HepG2 (cell line): ENCODE measurements around the gene SEC63. TPM values are rescaled to one million over a fixed set of nuclear protein-coding genes. Genes with fewer than 3 reads are reported as not detected.

Experiments used
- ATAC-seq: fragments of 200-7000 bp; cut with Tn5 transposase; 3 replicates; pipeline ENCODE4 v1.9.1; 2020; ENCODE audit warnings: mild to moderate bottlenecking, moderate library complexity
- BruUV-seq: library from RNA; stranded (reverse); fragments of 400-500 nt; replicated peaks from 2 replicates; lab custom pipeline; 2021; lab: Mats Ljungman, UMichigan
- CTCF ChIA-PET: fragments of 300-600 bp; formaldehyde crosslinking; extraction: SDS; loops from one replicate; lab custom pipeline; 2021; ENCODE audit warnings: low total read pairs, inconsistent platforms, low intra/inter-chr PET ratio; lab: Yijun Ruan, JAX
- POLR2A ChIA-PET: fragments of 350-600 bp; sonication (Branson Sonifier 250); formaldehyde crosslinking; loops from one replicate; lab custom pipeline; 2020; ENCODE audit warnings: antibody characterized with exemption, inconsistent platforms; lab: Yijun Ruan, JAX
- DNase-seq: peaks from one replicate; pipeline ENCODE4 v3.0.0-alpha.2; 2015; ENCODE audit warnings: low spot score
- FAIRE-seq: peaks from 3 replicates; lab custom pipeline; 2011; peaks lifted over from hg19 to GRCh38; lab: Jason Lieb, UNC
- H2AFZ ChIP-seq: one replicate; pipeline ENCODE4 v1.6.1; 2011; ENCODE audit warnings: low read length, inconsistent platforms
- H3K27ac ChIP-seq: fragments of 300-600 bp; 3 replicates; pipeline ENCODE4 v1.8.0; 2011; ENCODE audit warnings: mixed run types, mild to moderate bottlenecking, mixed read lengths, low read length, inconsistent platforms; ENCODE audit not compliant: insufficient read depth; ENCODE audit errors: extremely low read length
- H3K27me3 ChIP-seq, 2 experiments: fragments of 200-600 bp in 1 of 2; 2 replicates in 1 of 2; 3 replicates in 1 of 2; pipeline versions ENCODE4 v1.6.0 to v1.8.0; 2011; ENCODE audit warnings: low read length in 2 of 2, mild to moderate bottlenecking in 2 of 2, moderate library complexity in 2 of 2, inconsistent platforms in 1 of 2; ENCODE audit not compliant: insufficient read depth in 2 of 2, control insufficient read depth in 1 of 2
- H3K36me3 ChIP-seq, 2 experiments: fragments of 200-600 bp in 1 of 2; replicated peaks in 1 of 2; 2 replicates in 1 of 2; 3 replicates in 1 of 2; pipeline versions ENCODE4 v1.5.1 to v1.8.0; 2011; ENCODE audit warnings: low read length in 2 of 2, inconsistent platforms in 1 of 2; ENCODE audit not compliant: insufficient read depth in 2 of 2, control insufficient read depth in 1 of 2
- H3K4me1 ChIP-seq: 2 replicates; pipeline ENCODE4 v1.5.1; 2012; ENCODE audit warnings: low read length, inconsistent platforms; ENCODE audit not compliant: insufficient read depth
- H3K4me2 ChIP-seq: 2 replicates; pipeline ENCODE4 v1.6.0; 2011; ENCODE audit warnings: low read depth, low read length, inconsistent platforms
- H3K4me3 ChIP-seq, 3 experiments: fragments of 200-600 bp in 1 of 3; sonication (generic), shearing (Covaris generic) in 1 of 3; replicated peaks in 1 of 3; 2 replicates each; pipeline ENCODE4 v1.5.1; 2011 to 2016; ENCODE audit warnings: low read length in 3 of 3, inconsistent platforms in 2 of 3, low read depth in 2 of 3, mild to moderate bottlenecking in 2 of 3, control low read depth in 1 of 3, mixed read lengths in 1 of 3; ENCODE audit not compliant: insufficient read depth in 1 of 3
- H3K79me2 ChIP-seq: one replicate; pipeline ENCODE4 v1.6.1; 2011; ENCODE audit warnings: low read length, inconsistent platforms; ENCODE audit not compliant: insufficient read depth
- H3K9ac ChIP-seq: 2 replicates; pipeline ENCODE4 v1.6.0; 2011; ENCODE audit warnings: mild to moderate bottlenecking, low read depth, low read length, inconsistent platforms; ENCODE audit not compliant: insufficient read depth
- H3K9me3 ChIP-seq: 2 replicates; pipeline ENCODE4 v1.5.1; 2012; ENCODE audit warnings: mild to moderate bottlenecking, low read length
- H4K20me1 ChIP-seq: 2 replicates; pipeline ENCODE4 v1.6.0; 2011; ENCODE audit warnings: inconsistent platforms, mild to moderate bottlenecking, low read length, moderate library complexity; ENCODE audit not compliant: insufficient read depth
- KIAA2018 ChIP-seq: sonication (generic); formaldehyde crosslinking; IDR thresholded peaks from 2 replicates; pipeline ENCODE4 v1.5.0; 2020; ENCODE audit warnings: mild to moderate bottlenecking, missing genetic modification reagents, borderline replicate concordance
- THYN1 ChIP-seq: sonication (generic); formaldehyde crosslinking; IDR thresholded peaks from 2 replicates; pipeline ENCODE4 v1.8.1; 2023; ENCODE audit warnings: low read depth, mild to moderate bottlenecking, moderate library complexity, missing genetic modification reagents, borderline replicate concordance
- ZNF333 ChIP-seq: sonication (generic); formaldehyde crosslinking; IDR thresholded peaks from 2 replicates; pipeline ENCODE4 v1.4.0; 2020; ENCODE audit warnings: mild to moderate bottlenecking, missing genetic modification reagents, borderline replicate concordance
- ZNF501 ChIP-seq: sonication (generic); formaldehyde crosslinking; IDR thresholded peaks from 2 replicates; pipeline ENCODE4 v1.5.1; 2020; ENCODE audit warnings: mild to moderate bottlenecking, moderate library complexity, missing genetic modification reagents
- WGBS: methylation state at CpG from one replicate; pipeline ENCODE4 v1.1.6; 2017; ENCODE audit warnings: low lambda C conversion rate; 5-methylcytosine and 5-hydroxymethylcytosine counted together
- in situ Hi-C: cut with HindIII; loops from 2 replicates; pipeline ENCODE4 v1.10.0; 2017; ENCODE audit warnings: low pct_unique_long_range_greater_than_20kb; ENCODE audit not compliant: extremely low pct_ligation_motif_present
- intact Hi-C: fragments of 100-400 bp; cut with micrococcal nuclease; formaldehyde crosslinking; loops from one replicate; pipeline ENCODE4 v1.10.0; 2022; ENCODE audit not compliant: unreplicated experiment
- polyA plus RNA-seq, 8 experiments: library from polyadenylated mRNA; depleted of rRNA in 3 of 8; stranded (reverse) in 7 of 8; unstranded in 1 of 8; fragments of >200 nt; fragmentation: Illumina TruSeq in 4 of 8; extraction: Trizol in 4 of 8; gene quantifications; 2 replicates each; pipeline versions ENCODE4 v1.2.1 to v1.2.3, GENCODE V29; 2011 to 2016; ENCODE audit warnings: low read depth in 4 of 8, missing spikeins in 1 of 8, mixed read lengths in 1 of 8; ENCODE audit not compliant: insufficient read depth in 1 of 8
- total RNA-seq, 5 experiments: library from RNA; depleted of rRNA; stranded (reverse); fragments of >200 nt; fragmentation: Illumina TruSeq; extraction: Trizol; gene quantifications; 2 replicates each; pipeline ENCODE4 v1.2.3, GENCODE V29; 2016; ENCODE audit warnings: low read depth in 1 of 5

Gene SEC63
- total and polyA plus RNA-seq, 2 of the 13 experiments (the other 11 are each of a cell fraction or from before 2014, with no cell fraction given) = 20.2 to 45.9 TPM

- TF ChIP-seq ZNF501 = no peak
- no peak for TF ChIP-seq THYN1 (CRISPR knock-in tag)
- TF ChIP-seq KIAA2018 (CRISPR knock-in tag) = no peak
- TF ChIP-seq ZNF333 = no peak
- H2AFZ ChIP-seq = no peak overlapping the region
- H4K20me1 ChIP-seq = peaks cover 39% of the 10 kb centered on the region
- DNase-seq (no peak), FAIRE-seq (no peak), ATAC-seq (no peak)
- 72% methylated on average over 4 of the region's 4 CpGs for WGBS
- H3K36me3 ChIP-seq = peaks cover 0 to 10% of the 10 kb centered on the region in 2 experiments; a peak in 1 of 5 replicates
- peaks cover 53% of the 10 kb centered on the region for H3K4me1 ChIP-seq
- CTCF ChIA-PET = no interaction called here
- H3K4me2 ChIP-seq = no peak overlapping the region
- no peak overlapping the region for H3K9ac ChIP-seq
- intact Hi-C loops = no loop called here
- BruUV-seq = no TSS peak
- POLR2A ChIA-PET = no interaction called here
- peaks cover 89% of the 10 kb centered on the region for H3K79me2 ChIP-seq
- H3K27ac ChIP-seq = no peak overlapping the region
- in situ Hi-C loops = no loop called here
- no peaks in the 10 kb centered on the region for H3K27me3 ChIP-seq
- H3K9me3 ChIP-seq = no peaks in the 10 kb centered on the region
- H3K4me3 ChIP-seq = no peak overlapping the region
These were observed 15.9 kb downstream of the SEC63 start for GRCh38 chr6:107942142-107942541.
